ENCODE results near the gene METTL24.

METTL24 gene

DNA sequence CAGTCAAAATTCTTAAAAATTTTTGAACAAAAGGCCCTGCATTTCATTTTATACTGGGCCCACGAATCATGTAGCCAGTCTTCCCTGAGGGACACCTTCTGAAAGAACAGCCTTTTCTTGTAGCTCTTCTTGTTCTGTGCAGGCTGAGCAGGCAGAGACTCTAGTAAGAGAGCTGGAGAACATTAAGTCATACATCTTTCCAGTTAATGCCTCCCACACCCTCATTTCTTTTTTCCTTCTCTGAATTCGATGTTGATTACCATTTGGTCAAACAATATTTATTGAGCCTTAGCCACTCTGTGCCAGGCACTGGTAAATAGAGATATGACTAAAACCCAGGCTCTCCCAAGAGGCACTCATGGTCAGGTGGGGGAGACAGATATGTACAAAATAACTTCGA, 33.6 kb downstream of the METTL24 start:
- DNase-seq (ENCODE audit: low read depth): no peak
- Histone ChIP-seq H3K9ac (ENCODE audit: low read length) (no peak overlapping the region), H3K9me3 (ENCODE audit: control insufficient read depth, low read length) (no peaks in the 10 kb centered on the region), H3K27me3 (replicated peaks; ENCODE audit: control insufficient read depth, insufficient read depth, low read length) (peaks cover 4% of the 10 kb centered on the region), H3K4me1 (ENCODE audit: control insufficient read depth, insufficient read depth, low read length) (peaks cover 25% of the 10 kb centered on the region), H3K4me3 (ENCODE audit: low read length) (no peak overlapping the region), H3K36me3 (ENCODE audit: control insufficient read depth, insufficient read depth, low read length, severe bottlenecking) (no peaks in the 10 kb centered on the region)

DNA sequence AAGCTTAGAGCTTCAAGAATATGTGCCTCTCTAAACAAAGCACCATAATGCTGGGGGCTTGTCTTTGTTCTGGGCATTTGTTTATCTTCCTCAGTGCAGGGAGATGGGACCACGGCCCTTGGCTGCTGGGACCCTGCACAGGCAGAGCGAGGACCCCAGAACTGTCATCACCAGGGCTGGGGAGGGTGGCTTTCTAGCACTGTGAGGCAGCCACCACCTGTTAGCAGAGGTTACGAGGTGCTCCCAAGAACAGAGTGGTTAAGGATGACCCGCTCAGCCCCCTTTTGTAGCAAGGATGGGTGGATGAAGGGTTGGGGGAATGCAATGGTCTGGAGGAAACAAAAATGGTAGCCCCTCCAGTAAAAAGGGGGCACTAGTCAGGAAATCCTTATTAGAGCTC, 34.9 kb downstream of the METTL24 start:
- no peak overlapping the region for H3K9ac ChIP-seq (ENCODE audit: low read length)
- H3K4me3 ChIP-seq (ENCODE audit: low read length): no peak overlapping the region
- H3K36me3 ChIP-seq (ENCODE audit: control insufficient read depth, insufficient read depth, low read length, severe bottlenecking): no peaks in the 10 kb centered on the region
- H3K4me1 ChIP-seq (ENCODE audit: control insufficient read depth, insufficient read depth, low read length): peaks cover 15% of the 10 kb centered on the region
- no peaks in the 10 kb centered on the region for H3K9me3 ChIP-seq (ENCODE audit: control insufficient read depth, low read length)
- H3K27me3 ChIP-seq (replicated peaks; ENCODE audit: control insufficient read depth, insufficient read depth, low read length): peaks cover 4% of the 10 kb centered on the region
- DNase-seq (ENCODE audit: low read depth): no peak

DNA sequence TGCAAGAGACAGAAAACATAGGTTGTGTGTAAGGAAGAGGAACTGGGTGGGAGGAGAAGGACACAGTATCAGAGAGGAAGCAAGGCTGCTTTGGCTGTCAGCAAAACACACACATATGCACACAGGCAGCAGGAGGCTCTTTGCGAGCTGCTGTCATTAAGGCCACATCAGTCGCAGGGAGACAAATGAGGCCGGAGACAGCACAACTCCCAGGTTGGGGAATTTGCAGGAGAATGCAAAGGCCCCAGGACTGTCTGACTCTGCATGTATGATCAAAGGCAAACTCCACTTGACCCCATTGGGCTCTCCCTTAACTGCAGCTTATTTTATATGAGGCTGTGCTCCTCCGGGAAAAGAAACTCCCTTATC, 35.3 kb downstream of the METTL24 start:
- H3K36me3 ChIP-seq (ENCODE audit: control insufficient read depth, insufficient read depth, low read length, severe bottlenecking): no peaks in the 10 kb centered on the region
- H3K9me3 ChIP-seq (ENCODE audit: control insufficient read depth, low read length): no peaks in the 10 kb centered on the region
- H3K4me3 ChIP-seq (ENCODE audit: low read length): no peak overlapping the region
- peaks cover 4% of the 10 kb centered on the region for H3K27me3 ChIP-seq (replicated peaks; ENCODE audit: control insufficient read depth, insufficient read depth, low read length)
- no peak overlapping the region for H3K9ac ChIP-seq (ENCODE audit: low read length)
- H3K4me1 ChIP-seq (ENCODE audit: control insufficient read depth, insufficient read depth, low read length): peaks cover 11% of the 10 kb centered on the region
- DNase-seq (ENCODE audit: low read depth): no peak

DNA sequence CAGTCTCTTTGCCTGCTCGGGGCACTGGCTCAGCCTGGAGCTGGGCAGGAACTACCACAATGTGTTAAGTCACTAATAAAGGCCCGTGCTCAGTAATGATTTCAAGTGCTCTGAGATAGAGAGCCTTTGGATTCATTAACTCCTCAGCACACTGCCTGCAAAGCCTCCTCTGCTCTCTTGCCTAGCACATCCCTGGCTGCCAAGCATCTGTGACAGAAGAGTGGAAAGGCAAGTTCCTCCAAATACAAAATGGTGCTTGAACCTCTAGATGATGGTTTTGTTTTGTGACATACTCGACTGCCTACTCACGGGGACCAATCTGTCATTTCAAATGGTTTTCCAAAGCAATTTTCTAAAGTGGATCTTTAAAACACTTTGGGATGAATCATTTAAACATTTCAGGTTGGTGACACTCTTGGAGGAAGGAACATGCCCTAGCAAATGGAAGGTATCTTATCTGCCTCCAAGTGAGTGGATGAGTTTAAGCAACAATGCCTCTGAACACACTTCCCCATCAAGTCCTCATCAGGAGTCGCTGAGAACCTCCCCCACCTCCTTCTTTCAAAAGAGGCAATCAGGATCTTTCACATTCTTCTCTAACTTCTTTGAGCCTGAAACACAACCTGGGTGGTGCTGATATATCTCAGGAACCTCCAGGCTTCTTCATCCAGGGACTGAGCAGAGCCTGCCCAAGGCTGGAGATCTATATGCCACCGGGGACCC, 35.8 kb downstream of the METTL24 start:
- DNase-seq (ENCODE audit: low read depth): no peak
- Histone ChIP-seq H3K9me3 (ENCODE audit: control insufficient read depth, low read length) (no peaks in the 10 kb centered on the region), H3K9ac (ENCODE audit: low read length) (no peak overlapping the region), H3K4me3 (ENCODE audit: low read length) (no peak overlapping the region), H3K36me3 (ENCODE audit: control insufficient read depth, insufficient read depth, low read length, severe bottlenecking) (no peaks in the 10 kb centered on the region), H3K4me1 (ENCODE audit: control insufficient read depth, insufficient read depth, low read length) (peaks cover 11% of the 10 kb centered on the region), H3K27me3 (replicated peaks; ENCODE audit: control insufficient read depth, insufficient read depth, low read length) (peaks cover 4% of the 10 kb centered on the region)

DNA sequence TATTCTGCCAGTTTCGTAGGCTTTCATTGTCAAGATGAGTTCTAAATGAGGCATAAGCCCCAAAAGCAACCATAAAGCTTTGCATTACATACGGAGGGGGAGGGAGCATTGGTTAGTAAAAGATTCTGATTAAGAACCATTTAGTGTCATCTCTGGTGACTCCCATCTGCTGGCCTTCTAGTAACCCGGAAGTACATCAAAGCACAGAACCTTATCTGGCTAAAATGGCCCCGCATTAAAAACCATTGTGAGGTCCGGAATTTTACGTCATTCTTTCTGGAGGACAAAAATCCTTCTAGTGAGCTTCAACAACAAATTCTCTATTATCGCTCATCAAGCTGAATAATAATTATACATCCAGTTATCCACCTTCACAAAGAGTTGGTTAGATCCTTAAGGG, 37.8 kb downstream of the METTL24 start:
- no peak overlapping the region for H3K9ac ChIP-seq (ENCODE audit: low read length)
- H3K4me3 ChIP-seq (ENCODE audit: low read length): no peak overlapping the region
- DNase-seq (ENCODE audit: low read depth): no peak
- peaks cover 14% of the 10 kb centered on the region for H3K27me3 ChIP-seq (replicated peaks; ENCODE audit: control insufficient read depth, insufficient read depth, low read length)
- H3K4me1 ChIP-seq (ENCODE audit: control insufficient read depth, insufficient read depth, low read length): peaks cover 7% of the 10 kb centered on the region
- no peaks in the 10 kb centered on the region for H3K9me3 ChIP-seq (ENCODE audit: control insufficient read depth, low read length)
- H3K36me3 ChIP-seq (ENCODE audit: control insufficient read depth, insufficient read depth, low read length, severe bottlenecking): no peaks in the 10 kb centered on the region

DNA sequence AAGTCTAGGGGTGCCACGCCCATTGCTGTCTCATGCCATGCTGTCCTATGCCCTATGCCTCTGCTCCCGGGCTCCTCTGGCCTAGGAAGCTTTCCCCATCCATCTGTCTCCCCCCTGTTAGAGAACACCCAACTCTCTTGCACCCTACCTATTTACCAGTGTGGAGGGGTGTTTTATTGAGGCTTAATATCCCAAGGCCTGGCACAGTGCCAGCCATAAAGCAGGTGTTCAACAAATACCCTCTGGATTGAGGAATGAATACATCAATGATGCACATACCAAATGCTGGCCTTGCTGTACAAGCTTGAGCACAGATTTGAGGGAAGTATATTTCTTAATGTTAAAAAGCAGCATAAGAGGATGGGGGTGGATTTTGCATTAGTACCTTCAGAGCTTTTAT, 38.3 kb downstream of the METTL24 start:
- Histone ChIP-seq H3K36me3 (ENCODE audit: control insufficient read depth, insufficient read depth, low read length, severe bottlenecking) (no peaks in the 10 kb centered on the region), H3K9me3 (ENCODE audit: control insufficient read depth, low read length) (no peaks in the 10 kb centered on the region), H3K4me3 (ENCODE audit: low read length) (no peak overlapping the region), H3K27me3 (replicated peaks; ENCODE audit: control insufficient read depth, insufficient read depth, low read length) (peaks cover 18% of the 10 kb centered on the region), H3K9ac (ENCODE audit: low read length) (no peak overlapping the region), H3K4me1 (ENCODE audit: control insufficient read depth, insufficient read depth, low read length) (peaks cover 3% of the 10 kb centered on the region)
- DNase-seq (ENCODE audit: low read depth): no peak

DNA sequence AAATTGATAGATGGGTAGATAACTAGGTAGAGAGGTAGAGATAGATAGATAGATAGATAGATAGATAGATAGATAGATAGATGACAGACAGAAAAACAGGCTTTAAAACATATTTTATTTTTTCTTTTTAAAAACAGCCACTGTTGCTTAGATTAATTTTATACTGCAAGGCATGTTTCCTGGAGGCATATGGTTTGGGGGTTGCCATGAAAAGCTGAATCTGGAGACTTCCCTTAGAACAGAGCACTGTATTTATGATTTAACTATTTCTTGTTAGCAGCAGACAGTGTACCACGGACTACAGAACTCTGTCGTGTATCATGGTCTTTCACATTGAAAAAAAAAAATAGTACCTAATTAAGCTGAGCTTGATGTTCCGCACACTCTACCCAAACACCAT, 38.8 kb downstream of the METTL24 start:
- H3K4me3 ChIP-seq (ENCODE audit: low read length): no peak overlapping the region
- DNase-seq (ENCODE audit: low read depth): no peak
- H3K9ac ChIP-seq (ENCODE audit: low read length): no peak overlapping the region
- peaks cover 19% of the 10 kb centered on the region for H3K27me3 ChIP-seq (replicated peaks; ENCODE audit: control insufficient read depth, insufficient read depth, low read length)
- no peaks in the 10 kb centered on the region for H3K36me3 ChIP-seq (ENCODE audit: control insufficient read depth, insufficient read depth, low read length, severe bottlenecking)
- H3K4me1 ChIP-seq (ENCODE audit: control insufficient read depth, insufficient read depth, low read length): no peaks in the 10 kb centered on the region
- H3K9me3 ChIP-seq (ENCODE audit: control insufficient read depth, low read length): no peaks in the 10 kb centered on the region

DNA sequence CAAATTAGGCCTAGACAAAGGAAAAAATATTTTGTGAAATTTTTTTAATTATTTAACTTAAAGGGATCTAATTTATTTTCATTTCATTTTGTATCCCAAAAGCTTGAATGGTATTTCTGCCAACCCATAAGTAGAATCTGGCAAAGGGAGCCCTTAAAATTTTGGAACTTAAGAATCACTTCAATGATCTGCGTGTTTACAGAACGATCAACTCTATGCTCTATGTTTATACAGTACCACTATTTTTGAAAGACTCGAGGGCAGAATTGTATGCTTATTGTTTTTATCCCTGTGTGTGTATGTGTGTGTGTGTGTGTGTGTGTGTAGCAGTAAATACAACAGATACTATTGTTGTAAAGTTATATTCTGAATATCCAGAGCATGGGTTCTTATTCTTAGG, 39.2 kb downstream of the METTL24 start:
- peaks cover 19% of the 10 kb centered on the region for H3K27me3 ChIP-seq (replicated peaks; ENCODE audit: control insufficient read depth, insufficient read depth, low read length)
- no peak overlapping the region for H3K4me3 ChIP-seq (ENCODE audit: low read length)
- H3K36me3 ChIP-seq (ENCODE audit: control insufficient read depth, insufficient read depth, low read length, severe bottlenecking): no peaks in the 10 kb centered on the region
- H3K4me1 ChIP-seq (ENCODE audit: control insufficient read depth, insufficient read depth, low read length): no peaks in the 10 kb centered on the region
- H3K9me3 ChIP-seq (ENCODE audit: control insufficient read depth, low read length): no peaks in the 10 kb centered on the region
- no peak for DNase-seq (ENCODE audit: low read depth)
- H3K9ac ChIP-seq (ENCODE audit: low read length): no peak overlapping the region

DNA sequence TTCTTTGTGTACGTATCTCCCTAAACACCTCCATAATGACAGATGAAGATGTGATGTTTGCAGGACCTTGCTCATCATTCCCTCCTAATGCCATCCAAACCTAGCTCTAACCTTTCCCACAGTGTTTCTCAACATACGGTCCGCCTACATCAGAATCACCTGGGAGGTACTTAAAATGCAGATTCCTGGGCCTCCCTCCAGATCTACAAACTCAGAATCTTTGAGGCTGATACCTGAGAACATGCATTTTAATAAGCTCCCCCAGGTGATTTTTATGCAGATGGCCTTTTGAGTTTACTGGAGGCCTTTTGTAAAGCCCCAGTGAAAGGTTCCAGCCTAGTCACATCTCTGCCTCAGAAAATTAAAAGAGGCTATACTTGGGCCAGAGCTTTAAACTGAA, 40.5 kb downstream of the METTL24 start:
- no peak for DNase-seq (ENCODE audit: low read depth)
- Histone ChIP-seq H3K36me3 (ENCODE audit: control insufficient read depth, insufficient read depth, low read length, severe bottlenecking) (no peaks in the 10 kb centered on the region), H3K9ac (ENCODE audit: low read length) (no peak overlapping the region), H3K4me1 (ENCODE audit: control insufficient read depth, insufficient read depth, low read length) (no peaks in the 10 kb centered on the region), H3K27me3 (replicated peaks; ENCODE audit: control insufficient read depth, insufficient read depth, low read length) (peaks cover 19% of the 10 kb centered on the region), H3K9me3 (ENCODE audit: control insufficient read depth, low read length) (no peaks in the 10 kb centered on the region), H3K4me3 (ENCODE audit: low read length) (no peak overlapping the region)

DNA sequence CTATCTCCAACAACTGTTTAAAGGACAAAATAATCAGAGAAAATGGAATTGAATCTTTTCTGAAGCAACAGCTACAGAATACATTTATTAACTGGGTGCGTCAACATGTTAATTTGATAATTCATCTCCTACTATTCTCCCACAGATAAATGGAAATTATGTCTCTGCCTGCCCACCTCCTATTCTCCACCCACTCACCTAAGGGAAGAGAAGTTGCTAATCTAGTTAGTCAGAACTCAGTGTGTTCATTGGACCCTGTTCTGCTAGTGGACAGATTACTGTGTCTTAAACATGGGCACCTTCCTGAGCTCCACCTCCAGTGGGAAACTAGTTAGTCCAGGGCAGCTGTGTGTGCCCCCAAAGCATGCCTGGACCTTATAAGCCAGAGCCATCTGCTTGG, 41.0 kb downstream of the METTL24 start:
- peaks cover 19% of the 10 kb centered on the region for H3K27me3 ChIP-seq (replicated peaks; ENCODE audit: control insufficient read depth, insufficient read depth, low read length)

DNA sequence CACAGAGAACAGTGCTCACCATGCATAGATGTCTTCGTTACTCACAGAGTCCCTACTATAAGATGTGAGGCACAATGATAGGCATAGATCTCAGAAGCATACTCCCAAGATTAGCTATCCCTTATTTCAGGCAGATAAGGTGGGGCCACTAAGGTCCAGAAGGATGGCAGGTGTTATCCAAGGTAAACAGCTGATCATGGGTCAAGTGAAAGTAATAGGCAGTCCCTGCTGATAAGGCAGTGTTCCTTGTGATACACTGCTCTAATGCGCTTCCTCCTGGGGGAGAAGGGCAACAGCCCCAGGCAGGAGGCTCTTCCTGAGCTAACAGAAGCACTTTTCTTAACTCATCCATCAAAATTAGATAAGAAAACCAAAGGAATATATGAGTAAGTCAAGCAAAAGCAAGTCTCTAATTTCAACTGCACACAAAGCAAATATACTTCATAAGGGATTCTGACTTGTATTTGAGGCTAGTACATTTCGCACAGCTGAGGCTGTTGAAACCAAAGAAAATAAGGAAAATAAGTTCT, 42.2 kb downstream of the METTL24 start:
- no peaks in the 10 kb centered on the region for H3K36me3 ChIP-seq (ENCODE audit: control insufficient read depth, insufficient read depth, low read length, severe bottlenecking)
- H3K4me3 ChIP-seq (ENCODE audit: low read length): no peak overlapping the region
- no peaks in the 10 kb centered on the region for H3K4me1 ChIP-seq (ENCODE audit: control insufficient read depth, insufficient read depth, low read length)
- no peak for DNase-seq (ENCODE audit: low read depth)
- peaks cover 15% of the 10 kb centered on the region for H3K27me3 ChIP-seq (replicated peaks; ENCODE audit: control insufficient read depth, insufficient read depth, low read length)
- no peaks in the 10 kb centered on the region for H3K9me3 ChIP-seq (ENCODE audit: control insufficient read depth, low read length)
- no peak overlapping the region for H3K9ac ChIP-seq (ENCODE audit: low read length)

More for the DNA sequence above, 41.0 kb downstream of the METTL24 start:
- Histone ChIP-seq H3K4me1 (ENCODE audit: control insufficient read depth, insufficient read depth, low read length) (no peaks in the 10 kb centered on the region), H3K36me3 (ENCODE audit: control insufficient read depth, insufficient read depth, low read length, severe bottlenecking) (no peaks in the 10 kb centered on the region), H3K9me3 (ENCODE audit: control insufficient read depth, low read length) (no peaks in the 10 kb centered on the region), H3K4me3 (ENCODE audit: low read length) (no peak overlapping the region), H3K9ac (ENCODE audit: low read length) (no peak overlapping the region)
- no peak for DNase-seq (ENCODE audit: low read depth)

Measured in adipocyte (in vitro differentiated cells).